HCT116 (cell line): ENCODE data around the gene INF2. TPM values are rescaled to one million over a fixed set of nuclear protein-coding genes. Genes with fewer than 3 reads are reported as not detected.
"Not testable (repeated sequence)": the region's sequence is repeated elsewhere in the genome, so short reads cannot be mapped to it uniquely, and the experiment has no call there.

Experiments
- ATAC-seq: fragments of 200-7000 bp; cut with Tn5 transposase; 2 replicates; pipeline ENCODE4 v1.9.1; 2020; ENCODE audit warnings: mild to moderate bottlenecking, moderate library complexity
- BruUV-seq: library from RNA; stranded (reverse); fragments of 400-500 nt; replicated peaks from 2 replicates; lab custom pipeline; 2021; lab: Mats Ljungman, UMichigan
- CTCF ChIA-PET: fragments of 300-600 bp; sonication (Branson Sonifier 250); formaldehyde crosslinking; loops from one replicate; lab custom pipeline; 2021; ENCODE audit warnings: antibody characterized with exemption; lab: Charles Lee
- POLR2A ChIA-PET: fragments of 300-600, 350-600 bp; sonication (Branson Sonifier 250); formaldehyde crosslinking; loops from one replicate; lab custom pipeline; 2021; ENCODE audit warnings: antibody characterized with exemption; lab: Charles Lee
- RAD21 ChIA-PET, 2 experiments: fragments of 300-600 bp; sonication (Branson Sonifier 250); formaldehyde crosslinking; loops; one replicate each; lab custom pipeline; 2023; ENCODE audit warnings: low total read pairs in 2 of 2; ENCODE audit not compliant: uncharacterized antibody in 2 of 2, unreplicated experiment in 2 of 2, low non-redundant PET in 1 of 2; lab: Charles Lee
- DNase-seq: peaks from one replicate; pipeline ENCODE4 v3.0.0-alpha.2; 2010; ENCODE audit warnings: low read depth, low spot score
- H2AFZ ChIP-seq: fragments of 200-600 bp; shearing (Covaris generic), sonication (generic); 2 replicates; pipeline ENCODE4 v1.6.1; 2017; ENCODE audit warnings: low read depth, mixed run types, mixed read lengths, antibody characterized with exemption, low read length; ENCODE audit not compliant: poor library complexity, severe bottlenecking
- H3K27ac ChIP-seq: 2 replicates; pipeline ENCODE4 v1.5.1; 2012; ENCODE audit warnings: low read depth, low read length
- H3K27me3 ChIP-seq: fragments of 200-600 bp; sonication (generic); 2 replicates; pipeline ENCODE4 v1.6.1; 2016; ENCODE audit warnings: mixed run types, low read length, mixed read lengths; ENCODE audit not compliant: insufficient read depth
- H3K36me3 ChIP-seq, 2 experiments: fragments of 200-500 bp in 1 of 2; fragments of 200-600 bp in 1 of 2; sonication (Bioruptor generic) in 1 of 2; sonication (generic) in 1 of 2; 2 replicates each; pipeline versions ENCODE4 v1.5.1 to v1.6.1; 2014 to 2016; ENCODE audit warnings: low read length in 2 of 2, inconsistent platforms in 1 of 2, mixed read lengths in 1 of 2, mixed run types in 1 of 2; ENCODE audit not compliant: insufficient read depth in 2 of 2, control insufficient read depth in 1 of 2
- H3K4me1 ChIP-seq, 2 experiments: fragments of 200-600 bp in 1 of 2; sonication (generic) in 1 of 2; 2 replicates each; pipeline versions ENCODE4 v1.5.1 to v1.6.1; 2012 to 2017; ENCODE audit warnings: low read length in 2 of 2, inconsistent platforms in 1 of 2, mild to moderate bottlenecking in 1 of 2, mixed read lengths in 1 of 2, mixed run types in 1 of 2, moderate library complexity in 1 of 2; ENCODE audit not compliant: insufficient read depth in 2 of 2, control insufficient read depth in 1 of 2
- H3K4me2 ChIP-seq: fragments of 200-600 bp; sonication (generic); 2 replicates; pipeline ENCODE4 v1.6.1; 2017; ENCODE audit warnings: mixed run types, low read length, mixed read lengths
- H3K4me3 ChIP-seq, 2 experiments: fragments of 200-600 bp in 1 of 2; sonication (generic) in 1 of 2; replicated peaks in 1 of 2; 2 replicates each; pipeline ENCODE4 v1.5.1; 2011 to 2016; ENCODE audit warnings: low read length in 2 of 2, control low read depth in 1 of 2, low read depth in 1 of 2, mild to moderate bottlenecking in 1 of 2, mixed read lengths in 1 of 2, mixed run types in 1 of 2
- H3K79me2 ChIP-seq: fragments of 200-600 bp; sonication (generic); 2 replicates; pipeline ENCODE4 v1.6.1; 2017; ENCODE audit warnings: mild to moderate bottlenecking, mixed run types, low read length, moderate library complexity, mixed read lengths; ENCODE audit not compliant: insufficient read depth
- H3K9ac ChIP-seq: fragments of 200-600 bp; sonication (generic); 2 replicates; pipeline ENCODE4 v1.6.1; 2016; ENCODE audit warnings: low read length, mixed read lengths
- H3K9me2 ChIP-seq: fragments of 200-600 bp; sonication (generic), shearing (Covaris generic); 2 replicates; pipeline ENCODE4 v1.6.1; 2017; ENCODE audit warnings: mixed run types, mild to moderate bottlenecking, moderate library complexity; ENCODE audit not compliant: insufficient read depth
- H3K9me3 ChIP-seq, 2 experiments: fragments of 200-500 bp in 1 of 2; fragments of 200-600 bp in 1 of 2; sonication (Bioruptor generic) in 1 of 2; sonication (generic) in 1 of 2; 2 replicates each; pipeline ENCODE4 v1.6.1; 2014 to 2017; ENCODE audit warnings: low read length in 2 of 2, mixed read lengths in 2 of 2, inconsistent platforms in 1 of 2, low read depth in 1 of 2, mild to moderate bottlenecking in 1 of 2, mixed run types in 1 of 2, moderate library complexity in 1 of 2; ENCODE audit not compliant: control insufficient read depth in 1 of 2, insufficient read depth in 1 of 2
- H4K20me1 ChIP-seq: fragments of 200-600 bp; sonication (generic), shearing (Covaris generic); 2 replicates; pipeline ENCODE4 v1.6.1; 2017; ENCODE audit warnings: mixed run types, mild to moderate bottlenecking, moderate library complexity; ENCODE audit not compliant: insufficient read depth
- ATF3 ChIP-seq: IDR thresholded peaks from 2 replicates; pipeline ENCODE4 v1.6.1; 2012
- CBX3 ChIP-seq: IDR thresholded peaks from 2 replicates; pipeline ENCODE4 v1.6.1; 2012; ENCODE audit warnings: low read depth
- EGR1 ChIP-seq: IDR thresholded peaks from 2 replicates; pipeline ENCODE4 v1.6.1; 2012; ENCODE audit warnings: low read depth
- EZH2 ChIP-seq: fragments of 200-600 bp; sonication (generic); IDR thresholded peaks from 2 replicates; pipeline ENCODE4 v1.6.1; 2017; ENCODE audit warnings: antibody characterized with exemption, mixed run types
- EZH2phosphoT487 ChIP-seq: fragments of 200-600 bp; IDR thresholded peaks from 2 replicates; pipeline ENCODE4 v1.6.1; 2018; ENCODE audit warnings: antibody characterized with exemption, borderline replicate concordance
- MAX ChIP-seq: IDR thresholded peaks from 2 replicates; pipeline ENCODE4 v1.6.1; 2012
- POLR2AphosphoS5 ChIP-seq: IDR thresholded peaks from 2 replicates; pipeline ENCODE4 v1.6.1; 2011; ENCODE audit warnings: mild to moderate bottlenecking, low read depth, low read length, moderate library complexity
- RAD21 ChIP-seq: IDR thresholded peaks from 2 replicates; pipeline ENCODE4 v1.6.1; 2012; ENCODE audit warnings: low read depth, mild to moderate bottlenecking
- SIN3A ChIP-seq: IDR thresholded peaks from 2 replicates; pipeline ENCODE4 v1.6.1; 2012; ENCODE audit warnings: low read depth
- SRF ChIP-seq: IDR thresholded peaks from 2 replicates; pipeline ENCODE4 v1.6.1; 2012; ENCODE audit warnings: low read depth
- TCF7L2 ChIP-seq: IDR thresholded peaks from 2 replicates; pipeline ENCODE4 v1.7.0; 2011; ENCODE audit warnings: borderline replicate concordance, inconsistent platforms; ENCODE audit not compliant: insufficient read depth, insufficient read length; ENCODE audit errors: extremely low read depth
- YY1 ChIP-seq: IDR thresholded peaks from 2 replicates; pipeline ENCODE4 v1.6.1; 2011; ENCODE audit warnings: low read length, low read depth, moderate library complexity, mild to moderate bottlenecking; ENCODE audit not compliant: insufficient replicate concordance; ENCODE audit errors: extremely low read depth
- ZBTB33 ChIP-seq: IDR thresholded peaks from 2 replicates; pipeline ENCODE4 v1.6.1; 2011; ENCODE audit warnings: mild to moderate bottlenecking, low read length, moderate library complexity; ENCODE audit not compliant: insufficient replicate concordance; ENCODE audit errors: extremely low read depth
- intact Hi-C: fragments of 100-400 bp; cut with micrococcal nuclease; formaldehyde crosslinking; loops from 2 replicates; pipeline ENCODE4 v1.10.0; 2022
- total RNA-seq: library from RNA; stranded (reverse); gene quantifications from one replicate; pipeline ENCODE4 v1.2.1, GENCODE V29; 2021; ENCODE audit not compliant: unreplicated experiment

The INF2 gene
- total RNA-seq, 1 experiment from 2014 or later: 95.8 TPM

- TF ChIP-seq TCF7L2: no peak
- TF ChIP-seq SRF: no peak
- no peak for TF ChIP-seq YY1
- TF ChIP-seq RAD21: no peak
- no peak for TF ChIP-seq CBX3
- TF ChIP-seq EGR1: no peak
- no peak for TF ChIP-seq EZH2phosphoT487
- no peak for TF ChIP-seq EZH2
Observed at GRCh38 chr14:104749111-104749649, 59.8 kb downstream of the INF2 start (continued).

- DNase-seq (no peak), ATAC-seq (no peak)
- POLR2A ChIA-PET: interaction anchor here (1.0 kb wide), 1 partner anchor 15 kb away, joined by 3 read pairs; no protein-coding TSS in a partner anchor
- Histone ChIP-seq H3K9me2 (no peaks in the 10 kb centered on the region), H3K79me2 (peaks cover 22% of the 10 kb centered on the region), H3K4me3 (no peak overlapping the region), H4K20me1 (no peaks in the 10 kb centered on the region), H3K27ac (no peak overlapping the region), H3K9ac (no peak overlapping the region), H3K4me1 (peaks cover 23 to 35% of the 10 kb centered on the region in 2 experiments), H2AFZ (no peak overlapping the region), H3K4me2 (no peak overlapping the region), H3K9me3 (no peaks in the 10 kb centered on the region), H3K27me3 (no peaks in the 10 kb centered on the region), H3K36me3 (peaks cover 0 to 1% of the 10 kb centered on the region in 2 experiments; a peak in 1 of 4 replicates)
- CTCF ChIA-PET: interaction anchor here (1.1 to 1.7 kb wide), 2 partner anchors 19 to 25 kb away, joined by 3 to 5 read pairs; no protein-coding TSS in a partner anchor
- intact Hi-C loops: no loop called here
- TF ChIP-seq ZBTB33 (no peak), EGR1 (no peak), ATF3 (no peak), POLR2AphosphoS5 (no peak), SIN3A (no peak), MAX (no peak)
- RAD21 ChIA-PET: no interaction called here
- BruUV-seq: no TSS peak
Observed at GRCh38 chr14:104750056-104750752, 60.8 kb downstream of the INF2 start.

GRCh38 chr14:104750753-104751057, 61.3 kb downstream of the INF2 start:
- H3K9me2 ChIP-seq, H4K20me1 ChIP-seq, H3K9ac ChIP-seq, H3K9me3 ChIP-seq, BruUV-seq, H2AFZ ChIP-seq, H3K27me3 ChIP-seq, H3K4me2 ChIP-seq, H3K27ac ChIP-seq, ATAC-seq, DNase-seq, intact Hi-C loops, RAD21 ChIA-PET, H3K36me3 ChIP-seq, H3K4me3 ChIP-seq, POLR2A ChIA-PET: not testable (repeated sequence)
- CTCF ChIA-PET: interaction anchor here (1.1 to 1.7 kb wide), 2 partner anchors 18 to 26 kb away, joined by 3 to 5 read pairs; no protein-coding TSS in a partner anchor
- Histone ChIP-seq H3K4me1 (peaks cover 23 to 35% of the 10 kb centered on the region in 2 experiments), H3K79me2 (peaks cover 27% of the 10 kb centered on the region)
